ENCODE measurements around the gene RDM1.

DNA sequence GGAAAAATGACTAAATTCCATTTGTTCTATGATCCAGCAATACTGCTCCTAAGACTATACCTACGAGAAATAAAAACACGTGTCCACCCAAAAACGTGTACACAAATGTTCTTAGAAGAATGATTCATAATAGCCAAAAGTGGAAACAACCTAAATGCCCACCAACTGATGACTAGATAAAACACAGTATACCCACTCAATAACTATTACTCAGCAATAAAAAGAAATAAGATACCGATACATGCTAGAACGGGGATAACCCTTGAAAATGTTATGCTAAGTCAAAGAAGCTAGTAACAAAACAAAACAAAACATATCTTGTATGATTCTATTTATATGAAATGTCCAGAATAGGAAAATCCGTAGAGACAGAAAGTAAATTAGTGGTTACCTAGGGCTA lies 33.1 kb upstream of the RDM1 start:
- TF ChIP-seq FOXM1 (IDR thresholded peaks at IDR 0.05; ENCODE audit: low read depth) (no peak), POLR2AphosphoS5 (IDR thresholded peaks at IDR 0.05; ENCODE audit: low read depth, low read length) (no peak), CTCF (IDR thresholded peaks at IDR 0.05) (no peak), YY1 (IDR thresholded peaks at IDR 0.05; ENCODE audit: low read depth) (no peak), GABPA (IDR thresholded peaks at IDR 0.05; ENCODE audit: low read depth) (no peak), NFIC (IDR thresholded peaks at IDR 0.05; ENCODE audit: borderline replicate concordance) (no peak), FOXJ3 (CRISPR knock-in tag; IDR thresholded peaks at IDR 0.05) (no peak), RXRA (IDR thresholded peaks at IDR 0.05; ENCODE audit: borderline replicate concordance, low read depth) (no peak), EZH2phosphoT487 (IDR thresholded peaks at IDR 0.05; ENCODE audit: borderline replicate concordance, low read depth) (no peak), ZBTB33 (IDR thresholded peaks at IDR 0.05; ENCODE audit: borderline replicate concordance, low read depth) (no peak), SMC3 (IDR thresholded peaks at IDR 0.05; ENCODE audit: low read depth, low read length) (no peak)
- TF ChIP-seq, protein P1, sequence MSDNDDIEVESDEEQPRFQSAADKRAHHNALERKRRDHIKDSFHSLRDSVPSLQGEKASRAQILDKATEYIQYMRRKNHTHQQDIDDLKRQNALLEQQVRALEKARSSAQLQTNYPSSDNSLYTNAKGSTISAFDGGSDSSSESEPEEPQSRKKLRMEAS (IDR thresholded peaks at IDR 0.05; ENCODE audit: low read depth), result no peak
